GM10847 (cell line): ENCODE data around the gene CHRFAM7A.
"Not testable (repeated sequence)": the region's sequence is repeated elsewhere in the genome, so short reads cannot be mapped to it uniquely, and the experiment has no call there.

Experiments used
- POLR2A ChIP-seq: IDR thresholded peaks from 2 replicates; pipeline ENCODE4 v1.6.1; 2011; ENCODE audit not compliant: insufficient read length; ENCODE audit errors: extremely low read depth

Gene CHRFAM7A

DNA sequence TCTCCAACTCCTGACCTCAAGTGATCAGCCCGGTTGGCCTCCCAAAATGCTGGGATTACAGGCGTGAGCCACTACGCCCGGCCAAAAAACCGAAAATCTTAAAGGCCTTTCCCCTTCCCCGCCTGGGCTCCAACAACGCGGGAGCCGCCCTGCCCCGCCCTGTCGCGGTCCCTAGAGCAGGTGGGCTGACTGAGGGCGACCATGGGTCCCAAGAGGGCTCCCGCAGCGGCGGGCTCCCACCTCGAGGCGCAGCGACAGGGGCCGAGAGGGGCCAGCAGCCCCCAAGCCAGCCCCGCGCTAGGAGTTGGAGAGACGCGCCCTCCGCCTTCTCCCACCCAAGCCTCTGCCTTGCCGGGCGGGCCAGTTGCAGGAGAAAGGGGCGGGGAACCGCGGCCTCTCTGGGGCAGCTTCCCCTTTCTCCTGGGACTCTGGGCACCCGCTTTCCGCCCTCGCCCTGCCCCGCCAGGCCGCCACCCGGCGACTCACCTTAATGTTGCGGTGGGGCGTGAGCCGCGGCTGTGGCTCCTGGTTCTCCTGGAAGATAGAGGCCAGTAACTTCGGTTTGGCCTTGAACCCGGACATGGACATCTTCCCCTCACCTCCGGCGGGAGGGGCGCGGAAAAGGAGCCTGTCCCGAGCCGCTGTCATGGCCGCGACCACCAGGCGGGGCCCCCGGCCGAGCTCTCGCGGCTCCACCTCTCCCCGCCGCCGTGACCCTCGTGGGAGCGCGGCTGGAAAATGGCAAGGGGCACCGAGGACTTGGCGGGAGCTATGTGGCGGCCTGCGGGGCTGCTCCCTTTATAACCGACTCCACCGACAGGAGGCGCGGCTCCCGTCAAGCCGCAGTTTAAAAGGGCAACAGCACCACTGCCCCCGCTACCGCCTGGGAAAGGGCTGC is at the start of gene CHRFAM7A:
Gene CHRFAM7A, minus strand, starts transcription at position 775 of the 898 bp plus-strand sequence. CDS start 10,189 bp downstream, outside the sequence.
- not testable (repeated sequence) for TF ChIP-seq POLR2A

DNA sequence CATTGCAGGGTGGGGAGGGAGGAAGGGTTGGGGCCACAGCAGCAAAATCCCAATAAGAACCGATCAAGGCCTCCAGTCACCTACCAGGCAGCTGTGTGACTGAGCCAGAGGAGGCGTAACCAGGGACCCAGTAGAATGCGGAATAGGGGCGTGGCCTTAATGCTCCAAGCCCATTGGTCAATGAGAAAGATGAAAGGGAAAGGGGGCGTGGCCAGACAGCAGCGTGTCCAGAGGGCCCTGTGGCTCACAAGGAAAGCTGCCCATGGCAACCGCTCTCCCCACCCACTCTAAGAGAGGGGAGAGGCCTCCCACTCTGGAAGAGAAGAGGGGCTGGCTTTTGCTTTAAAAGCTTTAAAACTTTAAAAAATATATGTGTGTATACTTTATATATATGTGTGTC is 20.8 kb upstream of the CHRFAM7A start, which contains the start of gene GOLGA8R:
Gene GOLGA8R, minus strand, starts transcription at position 101 of the 400 bp plus-strand sequence. Its CDS starts 98 bp downstream, at position 3.
- TF ChIP-seq POLR2A = not testable (repeated sequence)
